GM21360 (cell line): ENCODE data around the gene MYO18A.

Experiments
- ATAC-seq: cut with Tn5 transposase; IDR thresholded peaks from one replicate; pipeline ENCODE4 v1.9.1; 2021; ENCODE audit warnings: mild to moderate bottlenecking, moderate library complexity; ENCODE audit not compliant: unreplicated experiment

The MYO18A gene

GRCh38 chr17:29127840-29128239, 52.4 kb downstream of the MYO18A start:
- no peak for ATAC-seq

GRCh38 chr17:29126268-29126930, 53.8 kb downstream of the MYO18A start:
- no peak for ATAC-seq

GRCh38 chr17:29125651-29126050, 54.5 kb downstream of the MYO18A start:
- no peak for ATAC-seq

- ATAC-seq: no peak
Observed at GRCh38 chr17:29124925-29125273, 55.3 kb downstream of the MYO18A start.

GRCh38 chr17:29124135-29124924, 55.9 kb downstream of the MYO18A start:
- ATAC-seq: no peak

- no peak for ATAC-seq
Observed at GRCh38 chr17:29123111-29123510, 57.1 kb downstream of the MYO18A start.

- no peak for ATAC-seq
Observed at GRCh38 chr17:29121442-29121841, 58.8 kb downstream of the MYO18A start.

GRCh38 chr17:29120433-29120832, 59.8 kb downstream of the MYO18A start:
- ATAC-seq: no peak

- no peak for ATAC-seq
Observed at GRCh38 chr17:29119265-29119664, 60.9 kb downstream of the MYO18A start.

GRCh38 chr17:29116804-29117753, 63.1 kb downstream of the MYO18A start:
- ATAC-seq: no peak

GRCh38 chr17:29115961-29116803, 64.0 kb downstream of the MYO18A start:
- ATAC-seq: no peak

- ATAC-seq: no peak
Observed at GRCh38 chr17:29115435-29115834, 64.8 kb downstream of the MYO18A start.

GRCh38 chr17:29114141-29114540, 66.1 kb downstream of the MYO18A start:
- ATAC-seq: no peak

GRCh38 chr17:29113334-29113733, 66.9 kb downstream of the MYO18A start:
- no peak for ATAC-seq

- ATAC-seq: no peak
Observed at GRCh38 chr17:29112771-29113295, 67.4 kb downstream of the MYO18A start.

GRCh38 chr17:29111816-29112499, 68.2 kb downstream of the MYO18A start:
- ATAC-seq: no peak

GRCh38 chr17:29110372-29110757, 69.8 kb downstream of the MYO18A start:
- no peak for ATAC-seq

GRCh38 chr17:29109477-29110371, 70.5 kb downstream of the MYO18A start:
- no peak for ATAC-seq
